Esophagus squamous epithelium (tissue), 4 donors: ENCODE measurements around the gene DDX24.

Experiments used
- POLR2A ChIP-seq, 4 donors: fragments of 450-650 bp; IDR thresholded peaks; one replicate each; pipeline ENCODE4 v1.6.1; 2017; ENCODE audit warnings: antibody characterized with exemption in 4 of 4, mild to moderate bottlenecking in 4 of 4, moderate library complexity in 3 of 4
- TF ChIP-seq, protein P1 (sequence below), 6 experiments: fragments of 450-650 bp in 4 of 6; fragments of 200-600 bp in 2 of 6; sonication (generic) in 2 of 6; IDR thresholded peaks; one replicate each; pipeline ENCODE4 v1.5.1; 2016 to 2019; ENCODE audit warnings: antibody characterized with exemption in 6 of 6, mild to moderate bottlenecking in 4 of 6, moderate library complexity in 4 of 6

DNA sequence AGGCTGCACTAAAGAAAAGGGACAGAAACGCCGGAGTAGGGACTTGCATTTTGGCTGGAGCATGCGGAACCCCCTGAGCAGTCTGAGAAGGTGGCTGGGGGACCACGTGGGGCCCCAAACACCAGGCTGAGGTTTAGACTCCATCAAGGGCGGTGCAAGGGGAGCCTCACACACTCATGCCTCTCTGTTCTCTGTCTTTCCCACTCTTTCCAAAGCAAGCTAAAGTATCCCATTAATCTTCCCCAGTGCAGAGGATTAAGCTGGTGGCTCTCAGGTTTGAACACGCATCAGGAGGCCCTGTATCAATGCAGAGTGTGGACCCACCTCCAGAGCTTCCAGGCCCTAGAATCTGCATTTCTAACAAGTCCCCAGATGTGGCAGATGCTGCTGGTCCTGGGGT lies 70.4 kb downstream of the DDX24 start:
- TF ChIP-seq, protein P1, sequence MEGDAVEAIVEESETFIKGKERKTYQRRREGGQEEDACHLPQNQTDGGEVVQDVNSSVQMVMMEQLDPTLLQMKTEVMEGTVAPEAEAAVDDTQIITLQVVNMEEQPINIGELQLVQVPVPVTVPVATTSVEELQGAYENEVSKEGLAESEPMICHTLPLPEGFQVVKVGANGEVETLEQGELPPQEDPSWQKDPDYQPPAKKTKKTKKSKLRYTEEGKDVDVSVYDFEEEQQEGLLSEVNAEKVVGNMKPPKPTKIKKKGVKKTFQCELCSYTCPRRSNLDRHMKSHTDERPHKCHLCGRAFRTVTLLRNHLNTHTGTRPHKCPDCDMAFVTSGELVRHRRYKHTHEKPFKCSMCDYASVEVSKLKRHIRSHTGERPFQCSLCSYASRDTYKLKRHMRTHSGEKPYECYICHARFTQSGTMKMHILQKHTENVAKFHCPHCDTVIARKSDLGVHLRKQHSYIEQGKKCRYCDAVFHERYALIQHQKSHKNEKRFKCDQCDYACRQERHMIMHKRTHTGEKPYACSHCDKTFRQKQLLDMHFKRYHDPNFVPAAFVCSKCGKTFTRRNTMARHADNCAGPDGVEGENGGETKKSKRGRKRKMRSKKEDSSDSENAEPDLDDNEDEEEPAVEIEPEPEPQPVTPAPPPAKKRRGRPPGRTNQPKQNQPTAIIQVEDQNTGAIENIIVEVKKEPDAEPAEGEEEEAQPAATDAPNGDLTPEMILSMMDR (IDR thresholded peaks at IDR 0.05), result no peak
- no peak for TF ChIP-seq POLR2A (IDR thresholded peaks at IDR 0.05)
